DOHH2 (cell line): ENCODE measurements around the gene LASP1NB.

Experiments used
- H3F3A ChIP-seq: fragments of 200-600 bp; sonication (generic), shearing (Covaris generic); 2 replicates; pipeline ENCODE4 v1.6.0; 2016; ENCODE audit warnings: antibody characterized with exemption, mild to moderate bottlenecking; ENCODE audit not compliant: control insufficient read depth, insufficient read depth
- H3K27ac ChIP-seq: fragments of 200-600 bp; sonication (generic); 2 replicates; pipeline ENCODE4 v1.5.1; 2014; ENCODE audit warnings: low read depth, mild to moderate bottlenecking, low read length, moderate library complexity
- H3K27me3 ChIP-seq: fragments of 200-600 bp; sonication (generic); 2 replicates; pipeline ENCODE4 v1.6.1; 2014; ENCODE audit warnings: mild to moderate bottlenecking, low read length, mixed read lengths; ENCODE audit not compliant: control insufficient read depth
- H3K36me3 ChIP-seq: fragments of 200-600 bp; sonication (generic); 2 replicates; pipeline ENCODE4 v1.6.1; 2014; ENCODE audit warnings: mild to moderate bottlenecking, low read length, moderate library complexity, mixed read lengths; ENCODE audit not compliant: control insufficient read depth
- H3K4me1 ChIP-seq: fragments of 200-600 bp; sonication (generic); 2 replicates; pipeline ENCODE4 v1.6.1; 2014; ENCODE audit warnings: mild to moderate bottlenecking, low read length, mixed read lengths; ENCODE audit not compliant: control insufficient read depth
- H3K4me2 ChIP-seq: fragments of 200-600 bp; sonication (generic); 2 replicates; pipeline ENCODE4 v1.6.0; 2014; ENCODE audit warnings: mild to moderate bottlenecking, low read length, moderate library complexity
- H3K4me3 ChIP-seq: fragments of 200-600 bp; sonication (generic); 2 replicates; pipeline ENCODE4 v1.5.1; 2014; ENCODE audit warnings: mild to moderate bottlenecking, low read length, mixed read lengths
- H3K79me2 ChIP-seq: fragments of 200-600 bp; sonication (generic); 2 replicates; pipeline ENCODE4 v1.6.1; 2014; ENCODE audit warnings: mild to moderate bottlenecking, low read length, mixed read lengths; ENCODE audit not compliant: control insufficient read depth
- H3K9me2 ChIP-seq: fragments of 200-600 bp; sonication (generic); replicated peaks from 2 replicates; pipeline ENCODE4 v1.6.1; 2014; ENCODE audit warnings: mild to moderate bottlenecking, low read length, mixed read lengths; ENCODE audit not compliant: control insufficient read depth
- H3K9me3 ChIP-seq: fragments of 200-600 bp; sonication (generic); 2 replicates; pipeline ENCODE4 v1.6.1; 2014; ENCODE audit warnings: antibody characterized with exemption, low read length, mixed read lengths; ENCODE audit not compliant: control insufficient read depth, insufficient read depth
- H4K20me1 ChIP-seq: fragments of 200-600 bp; sonication (generic); 2 replicates; pipeline ENCODE4 v1.6.0; 2014; ENCODE audit warnings: low read depth, mild to moderate bottlenecking, antibody characterized with exemption, low read length, moderate library complexity; ENCODE audit not compliant: control insufficient read depth, insufficient read depth
- CTCF ChIP-seq: fragments of 200-600 bp; sonication (generic); IDR thresholded peaks from one replicate; pipeline ENCODE4 v1.5.1; 2014; ENCODE audit warnings: antibody characterized with exemption, mild to moderate bottlenecking, low read depth, low read length; ENCODE audit not compliant: poor library complexity, severe bottlenecking
- EZH2phosphoT487 ChIP-seq: fragments of 200-600 bp; sonication (generic); IDR thresholded peaks from 2 replicates; pipeline ENCODE4 v1.6.1; 2017; ENCODE audit warnings: borderline replicate concordance, mild to moderate bottlenecking, antibody characterized with exemption, low read length, moderate library complexity, mixed read lengths

The LASP1NB gene

GRCh38 chr17:38906460-38907228, 18.8 kb upstream of the LASP1NB start:
- Histone ChIP-seq H3F3A (peaks cover 18% of the 10 kb centered on the region), H3K36me3 (peaks cover 40% of the 10 kb centered on the region), H3K4me2 (peak overlapping the region; percentile 57), H3K27me3 (no peaks in the 10 kb centered on the region), H3K4me3 (peak overlapping the region; percentile 53), H3K9me3 (no peaks in the 10 kb centered on the region), H4K20me1 (no peaks in the 10 kb centered on the region), H3K27ac (peak overlapping the region; percentile 71), H3K79me2 (peaks cover 29% of the 10 kb centered on the region), H3K4me1 (peaks cover 51% of the 10 kb centered on the region), H3K9me2 (no peaks in the 10 kb centered on the region)
- no peak for TF ChIP-seq CTCF
- TF ChIP-seq EZH2phosphoT487: no peak

GRCh38 chr17:38907930-38908675, 17.3 kb upstream of the LASP1NB start:
- Histone ChIP-seq H3F3A (peaks cover 18% of the 10 kb centered on the region), H3K79me2 (peaks cover 29% of the 10 kb centered on the region), H3K36me3 (peaks cover 48% of the 10 kb centered on the region), H3K9me3 (no peaks in the 10 kb centered on the region), H3K4me2 (peak overlapping the region; percentile 57), H3K27me3 (no peaks in the 10 kb centered on the region), H3K4me3 (0 out of 2 replicates have a peak overlapping the region, but pooled peaks have one; percentile 11), H3K9me2 (no peaks in the 10 kb centered on the region), H4K20me1 (no peaks in the 10 kb centered on the region), H3K4me1 (peaks cover 45% of the 10 kb centered on the region), H3K27ac (peak overlapping the region; percentile 31; the same call in 1 of the 2 replicates)
- TF ChIP-seq EZH2phosphoT487: no peak
- peak; percentile 22 for TF ChIP-seq CTCF

GRCh38 chr17:38908676-38909181, 16.7 kb upstream of the LASP1NB start:
- Histone ChIP-seq H3K9me2 (no peaks in the 10 kb centered on the region), H3K27me3 (no peaks in the 10 kb centered on the region), H3K4me3 (0 out of 2 replicates have a peak overlapping the region, but pooled peaks have one; percentile 11), H3K4me2 (peak overlapping the region; percentile 57), H3K36me3 (peaks cover 44% of the 10 kb centered on the region), H4K20me1 (no peaks in the 10 kb centered on the region), H3F3A (peaks cover 15% of the 10 kb centered on the region), H3K27ac (peak overlapping the region; percentile 31; the same call in 1 of the 2 replicates), H3K4me1 (peaks cover 45% of the 10 kb centered on the region), H3K9me3 (no peaks in the 10 kb centered on the region), H3K79me2 (peaks cover 29% of the 10 kb centered on the region)
- no peak for TF ChIP-seq CTCF
- TF ChIP-seq EZH2phosphoT487: no peak
